HG03139 (cell line): ENCODE measurements around the gene SPRR2G.
"Not testable (repeated sequence)": the region's sequence is repeated elsewhere in the genome, so short reads cannot be mapped to it uniquely, and the experiment has no call there.

Experiments used
- ATAC-seq: cut with Tn5 transposase; IDR thresholded peaks from one replicate; pipeline ENCODE4 v1.9.1; 2021; ENCODE audit not compliant: unreplicated experiment

The SPRR2G gene

GRCh38 chr1:153115264-153115663, 35.4 kb downstream of the SPRR2G start:
- not testable (repeated sequence) for ATAC-seq

DNA sequence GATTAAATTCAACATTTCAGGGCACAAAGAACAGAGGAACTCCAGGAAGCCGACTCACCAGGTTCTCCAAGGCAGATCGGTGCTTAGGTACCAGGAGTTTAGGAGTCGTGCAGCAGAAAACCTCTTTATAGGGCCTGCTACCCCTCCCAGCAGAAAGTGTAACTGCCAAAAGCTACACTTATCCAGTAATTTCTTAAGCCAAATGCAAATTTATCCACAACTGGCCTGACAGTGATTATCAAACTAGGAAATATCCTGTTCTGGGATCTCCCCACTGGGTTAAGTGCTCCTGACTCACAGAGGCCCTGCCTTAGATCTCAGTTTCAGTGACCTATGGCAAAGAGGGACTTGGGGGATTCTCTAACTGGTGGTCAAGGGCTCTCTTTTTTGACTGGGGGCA, 37.3 kb downstream of the SPRR2G start, which contains the start of gene SPRR2F:
TSS of gene SPRR2F (minus strand) at position 101 of the 400 bp plus-strand sequence. CDS start 783 bp downstream, outside the sequence.
- no peak for ATAC-seq

- ATAC-seq: not testable (repeated sequence)
Measured at GRCh38 chr1:153112454-153112853, 38.2 kb downstream of the SPRR2G start.

DNA sequence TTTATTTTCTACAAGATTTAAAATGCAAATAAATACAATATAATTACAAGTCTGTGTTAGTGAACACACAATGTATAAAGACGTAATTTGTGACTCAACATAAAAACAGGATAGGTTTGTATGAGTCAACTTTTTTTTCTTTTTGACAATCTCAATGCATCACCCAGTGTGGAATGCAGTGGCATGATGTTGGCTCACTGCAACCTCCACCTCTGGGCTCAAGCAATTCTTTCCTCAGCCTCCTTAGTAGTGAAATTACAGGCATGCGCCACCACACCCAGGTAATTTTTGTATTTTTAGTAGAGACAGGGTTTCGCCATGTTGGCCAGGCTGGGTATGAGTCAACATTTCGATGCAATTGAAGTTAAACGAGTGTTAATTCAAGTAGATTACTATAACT, 50.4 kb downstream of the SPRR2G start:
- no peak for ATAC-seq
